ENCODE data around the gene SAMD1. TPM values are rescaled to one million over a fixed set of nuclear protein-coding genes. Genes with fewer than 3 reads are reported as not detected.

Gene SAMD1
- total and polyA plus RNA-seq, 2 of the 13 experiments (the other 11 are each of a cell fraction or from before 2014, with no cell fraction given), result 17.5 to 45.0 TPM

- TF ChIP-seq ZBTB21 (CRISPR knock-in tag; IDR thresholded peaks at IDR 0.05), result no peak
- TF ChIP-seq IKZF1 (IDR thresholded peaks at IDR 0.05), result no peak
- TF ChIP-seq ZC3H13 (CRISPR knock-in tag; IDR thresholded peaks at IDR 0.05), result no peak
- no peak for TF ChIP-seq POLR2AphosphoS2 (IDR thresholded peaks at IDR 0.05; ENCODE audit: low read depth, low read length)
- TF ChIP-seq IRF1 (CRISPR knock-in tag; IDR thresholded peaks at IDR 0.05; ENCODE audit: low read depth), result no peak
- no peak for TF ChIP-seq ZFP62 (CRISPR knock-in tag; IDR thresholded peaks at IDR 0.05)
- no peak for TF ChIP-seq NCOA5 (CRISPR knock-in tag; IDR thresholded peaks at IDR 0.05)
- TF ChIP-seq FOXA3 (CRISPR knock-in tag; IDR thresholded peaks at IDR 0.05), result no peak
Measured at GRCh38 chr19:14082675-14082960, 7.9 kb downstream of the SAMD1 start (continued).

GRCh38 chr19:14081797-14082674 is 8.5 kb downstream of the SAMD1 start:
- Histone ChIP-seq H3K9me3 (ENCODE audit: low read length) (no peaks in the 10 kb centered on the region), H3K79me2 (ENCODE audit: insufficient read depth, low read length) (peaks cover 5% of the 10 kb centered on the region), H3K4me2 (ENCODE audit: low read depth, low read length) (peak overlapping the region; percentile 95), H3K27ac (ENCODE audit: extremely low read length, insufficient read depth, low read length) (peak overlapping the region; percentile 78), H3K9ac (ENCODE audit: insufficient read depth, low read depth, low read length) (peak overlapping the region; percentile 92), H3K36me3 (replicated peaks in 1 of 2; ENCODE audit: control insufficient read depth in 1 of 2, insufficient read depth in 2 of 2, low read length in 2 of 2) (no peaks in the 10 kb centered on the region), H3K27me3 (ENCODE audit: control insufficient read depth in 1 of 2, insufficient read depth in 2 of 2, low read length in 2 of 2) (no peaks in the 10 kb centered on the region; a peak in 1 of 5 replicates), H3K4me3 (replicated peaks in 1 of 3; ENCODE audit: insufficient read depth in 1 of 3, low read depth in 2 of 3, low read length in 3 of 3) (peak overlapping the region; percentile 78 to 95 (median 87)), H2AFZ (ENCODE audit: low read length) (no peak overlapping the region), H4K20me1 (ENCODE audit: insufficient read depth, low read length) (no peaks in the 10 kb centered on the region), H3K4me1 (ENCODE audit: insufficient read depth, low read length) (peaks cover 44% of the 10 kb centered on the region)
- in situ Hi-C loops (cut with HindIII; ENCODE audit: extremely low pct_ligation_motif_present, low pct_unique_long_range_greater_than_20kb), result no loop called here
- TSS peak; percentile 79 for BruUV-seq (replicated peaks)
- ATAC-seq (no peak; the same call in 2 of the 3 replicates), DNase-seq (ENCODE audit: low spot score) (no peak), FAIRE-seq (peak; percentile 23)
- WGBS (ENCODE audit: low lambda C conversion rate), result 19% methylated on average over 9 of the region's 24 CpGs
- ChIA-PET CTCF (ENCODE audit: low intra/inter-chr PET ratio, low total read pairs) (no interaction called here), POLR2A (interaction anchor here (0.6 to 3.4 kb wide), 7 partner anchors 10 to 1331 kb away, joined by 3 to 14 read pairs (median 5); partner anchors contain the start of genes ASF1B, MISP3 and PRKACA)
- intact Hi-C loops (cut with micrococcal nuclease; ENCODE audit: unreplicated experiment), result loop anchor here (2.0 to 5.0 kb wide), 2 partner anchors 35 to 55 kb away; partner anchors contain the start of genes ASF1B and PRKACA
- TF ChIP-seq STAG1 (CRISPR knock-in tag; IDR thresholded peaks at IDR 0.05) (no peak), ZNF235 (CRISPR knock-in tag; IDR thresholded peaks at IDR 0.05; ENCODE audit: borderline replicate concordance) (peak; percentile 53; the same call in 1 of the 2 replicates), ZNF407 (CRISPR knock-in tag; IDR thresholded peaks at IDR 0.05; ENCODE audit: not compliant biosample characterization) (peak; percentile 22), RBM39 (IDR thresholded peaks at IDR 0.05; ENCODE audit: low read depth, low read length, poor library complexity, severe bottlenecking) (no peak), ZNF781 (CRISPR knock-in tag; IDR thresholded peaks at IDR 0.05; ENCODE audit: borderline replicate concordance, not compliant biosample characterization) (no peak), NBN (conservative IDR thresholded peaks at IDR 0.05) (no peak)
